ENCODE results near the gene MAP3K13.
A peak's percentile ranks its signal among the peaks of the same experiment; 100 is the strongest.

Gene MAP3K13

GRCh38 chr3:185517387-185518130 is 154.6 kb downstream of the MAP3K13 start:
- DNase-seq = no peak

- no peak for DNase-seq
These were observed 156.1 kb downstream of the MAP3K13 start for GRCh38 chr3:185519021-185519420.

- DNase-seq = no peak
These were observed 158.6 kb downstream of the MAP3K13 start for GRCh38 chr3:185521349-185522138.

- no peak for DNase-seq
These were observed 163.5 kb downstream of the MAP3K13 start for GRCh38 chr3:185526349-185526951.

GRCh38 chr3:185527364-185527763 is 164.4 kb downstream of the MAP3K13 start:
- DNase-seq = no peak

- DNase-seq = no peak
These were observed 165.6 kb downstream of the MAP3K13 start for GRCh38 chr3:185528532-185528931.

GRCh38 chr3:185530856-185531255 is 167.9 kb downstream of the MAP3K13 start:
- DNase-seq = no peak

- no peak for DNase-seq
These were observed 170.0 kb downstream of the MAP3K13 start for GRCh38 chr3:185532901-185533300.

- DNase-seq = no peak
These were observed 171.6 kb downstream of the MAP3K13 start for GRCh38 chr3:185534511-185534910.

- peak; percentile 71 for DNase-seq
These were observed 174.5 kb downstream of the MAP3K13 start for GRCh38 chr3:185537369-185537970.

Data from fibroblast of skin of right biceps (primary cell).